ENCODE measurements around the gene KIF5C. TPM values are rescaled to one million over a fixed set of nuclear protein-coding genes. Genes with fewer than 3 reads are reported as not detected.

Gene KIF5C
- total and polyA plus RNA-seq, 2 donors (not counting 1 experiment from before 2014, with no cell fraction given) = 0.09 to 0.17 TPM

DNA sequence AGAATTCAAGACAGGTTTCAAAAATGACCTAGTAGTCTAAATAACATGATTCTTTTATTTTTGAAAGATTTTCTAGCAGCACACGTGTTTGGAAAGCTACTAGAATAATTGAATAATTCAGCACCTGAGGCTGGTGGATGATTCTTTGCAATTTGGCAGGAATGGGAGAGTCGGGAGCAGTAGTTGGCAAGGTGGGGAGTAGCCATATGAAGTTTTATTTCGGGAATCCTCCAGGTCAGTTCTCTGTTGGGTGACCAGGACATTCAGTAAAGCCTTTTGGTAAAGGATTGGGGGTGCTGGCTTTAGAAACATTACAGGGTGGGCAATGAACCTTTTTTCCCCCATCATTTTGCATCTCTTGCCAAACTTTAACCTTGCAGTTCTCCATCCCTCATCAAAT is 88.4 kb downstream of the KIF5C start:
- H3K4me3 ChIP-seq (replicated peaks in 1 of 4; ENCODE audit: control extremely low read depth in 1 of 4, insufficient read depth in 1 of 4, low read depth in 3 of 4, low read length in 4 of 4) = no peak overlapping the region
- TF ChIP-seq, protein P1, sequence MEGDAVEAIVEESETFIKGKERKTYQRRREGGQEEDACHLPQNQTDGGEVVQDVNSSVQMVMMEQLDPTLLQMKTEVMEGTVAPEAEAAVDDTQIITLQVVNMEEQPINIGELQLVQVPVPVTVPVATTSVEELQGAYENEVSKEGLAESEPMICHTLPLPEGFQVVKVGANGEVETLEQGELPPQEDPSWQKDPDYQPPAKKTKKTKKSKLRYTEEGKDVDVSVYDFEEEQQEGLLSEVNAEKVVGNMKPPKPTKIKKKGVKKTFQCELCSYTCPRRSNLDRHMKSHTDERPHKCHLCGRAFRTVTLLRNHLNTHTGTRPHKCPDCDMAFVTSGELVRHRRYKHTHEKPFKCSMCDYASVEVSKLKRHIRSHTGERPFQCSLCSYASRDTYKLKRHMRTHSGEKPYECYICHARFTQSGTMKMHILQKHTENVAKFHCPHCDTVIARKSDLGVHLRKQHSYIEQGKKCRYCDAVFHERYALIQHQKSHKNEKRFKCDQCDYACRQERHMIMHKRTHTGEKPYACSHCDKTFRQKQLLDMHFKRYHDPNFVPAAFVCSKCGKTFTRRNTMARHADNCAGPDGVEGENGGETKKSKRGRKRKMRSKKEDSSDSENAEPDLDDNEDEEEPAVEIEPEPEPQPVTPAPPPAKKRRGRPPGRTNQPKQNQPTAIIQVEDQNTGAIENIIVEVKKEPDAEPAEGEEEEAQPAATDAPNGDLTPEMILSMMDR (conservative IDR thresholded peaks at IDR 0.05 in 1 of 2, IDR thresholded peaks at IDR 0.05 in 1 of 2; ENCODE audit: low read depth in 1 of 2, low read length in 2 of 2) = no peak
- TF ChIP-seq EZH2 (IDR thresholded peaks at IDR 0.05; ENCODE audit: low read length, missing control alignments) = no peak

DNA sequence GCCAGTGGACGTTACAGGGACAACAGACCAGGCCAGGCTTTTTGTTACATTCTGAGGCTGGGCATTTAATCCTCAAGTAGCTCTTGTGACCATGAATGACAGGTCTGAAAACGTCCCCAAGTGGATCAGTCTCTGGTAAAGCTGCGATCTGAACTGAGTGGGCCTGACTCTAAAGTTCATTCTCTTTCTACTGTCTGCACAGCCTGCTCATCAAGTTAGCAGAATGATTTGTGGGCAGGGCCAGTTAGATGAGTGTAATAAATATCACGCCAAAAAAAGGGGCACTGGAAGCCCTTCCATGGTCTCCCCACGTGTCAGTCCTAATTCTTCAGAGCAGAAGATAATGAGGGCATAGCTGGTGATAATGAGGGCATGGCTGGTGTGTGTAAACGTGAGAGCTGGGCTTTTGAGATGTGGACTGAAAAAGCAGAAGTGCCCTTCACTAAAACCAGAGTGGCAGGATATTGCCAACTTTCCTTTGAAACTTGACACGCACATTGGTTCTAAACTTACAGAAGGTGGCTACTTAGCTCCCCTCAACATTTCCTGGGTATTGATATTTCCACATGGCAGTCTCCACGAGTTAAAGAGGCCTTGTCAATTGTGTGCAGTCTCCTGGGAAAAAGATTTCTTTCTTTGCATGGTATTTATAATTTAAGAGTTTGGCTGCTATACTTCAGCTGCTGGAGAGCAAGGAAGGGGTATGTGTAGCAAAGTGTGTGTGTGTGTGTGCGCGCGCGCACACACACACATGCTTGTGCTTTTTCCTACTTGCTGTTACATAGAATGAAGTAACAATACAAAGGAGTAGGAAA is 90.8 kb downstream of the KIF5C start:
- TF ChIP-seq EZH2 (IDR thresholded peaks at IDR 0.05; ENCODE audit: low read length, missing control alignments) = no peak
- TF ChIP-seq, protein P1 (conservative IDR thresholded peaks at IDR 0.05 in 1 of 2, IDR thresholded peaks at IDR 0.05 in 1 of 2; ENCODE audit: low read depth in 1 of 2, low read length in 2 of 2) = no peak
- no peak overlapping the region for H3K4me3 ChIP-seq (replicated peaks in 1 of 4; ENCODE audit: control extremely low read depth in 1 of 4, insufficient read depth in 1 of 4, low read depth in 3 of 4, low read length in 4 of 4)
- H3K4me1 ChIP-seq (ENCODE audit: control insufficient read depth, extremely low read depth, insufficient read depth, low read length) = no peaks in the 10 kb centered on the region
- no peaks in the 10 kb centered on the region for H3K9me3 ChIP-seq (ENCODE audit: control insufficient read depth, insufficient read depth, low read depth, low read length)
- H3K27ac ChIP-seq (ENCODE audit: insufficient read depth, low read length) = no peak overlapping the region
- H4K20me1 ChIP-seq (ENCODE audit: control insufficient read depth, extremely low read depth, insufficient read depth, low read length) = no peaks in the 10 kb centered on the region
- no peak overlapping the region for H3K4me2 ChIP-seq (ENCODE audit: extremely low read depth, insufficient read depth, low read length)
- no peak for DNase-seq (ENCODE audit: low read depth in 2 of 2)
- no peak overlapping the region for H3K9ac ChIP-seq (ENCODE audit: insufficient read depth, low read length)
- H3K79me2 ChIP-seq (ENCODE audit: control insufficient read depth, insufficient read depth, low read length) = no peaks in the 10 kb centered on the region
- H3K27me3 ChIP-seq (ENCODE audit: control insufficient read depth, insufficient read depth, low read length) = no peaks in the 10 kb centered on the region
- H3K36me3 ChIP-seq (ENCODE audit: control insufficient read depth, insufficient read depth, low read length) = no peaks in the 10 kb centered on the region
- no peak overlapping the region for H2AFZ ChIP-seq (ENCODE audit: low read length)

More for the DNA sequence above, 88.4 kb downstream of the KIF5C start:
- H3K4me2 ChIP-seq (ENCODE audit: extremely low read depth, insufficient read depth, low read length) = no peak overlapping the region
- H2AFZ ChIP-seq (ENCODE audit: low read length) = no peak overlapping the region
- no peak for DNase-seq (ENCODE audit: low read depth in 2 of 2)
- H3K9me3 ChIP-seq (ENCODE audit: control insufficient read depth, insufficient read depth, low read depth, low read length) = no peaks in the 10 kb centered on the region
- H4K20me1 ChIP-seq (ENCODE audit: control insufficient read depth, extremely low read depth, insufficient read depth, low read length) = no peaks in the 10 kb centered on the region
- H3K27me3 ChIP-seq (ENCODE audit: control insufficient read depth, insufficient read depth, low read length) = no peaks in the 10 kb centered on the region
- no peak overlapping the region for H3K9ac ChIP-seq (ENCODE audit: insufficient read depth, low read length)
- H3K36me3 ChIP-seq (ENCODE audit: control insufficient read depth, insufficient read depth, low read length) = no peaks in the 10 kb centered on the region
- H3K4me1 ChIP-seq (ENCODE audit: control insufficient read depth, extremely low read depth, insufficient read depth, low read length) = no peaks in the 10 kb centered on the region
- no peak overlapping the region for H3K27ac ChIP-seq (ENCODE audit: insufficient read depth, low read length)
- no peaks in the 10 kb centered on the region for H3K79me2 ChIP-seq (ENCODE audit: control insufficient read depth, insufficient read depth, low read length)

DNA sequence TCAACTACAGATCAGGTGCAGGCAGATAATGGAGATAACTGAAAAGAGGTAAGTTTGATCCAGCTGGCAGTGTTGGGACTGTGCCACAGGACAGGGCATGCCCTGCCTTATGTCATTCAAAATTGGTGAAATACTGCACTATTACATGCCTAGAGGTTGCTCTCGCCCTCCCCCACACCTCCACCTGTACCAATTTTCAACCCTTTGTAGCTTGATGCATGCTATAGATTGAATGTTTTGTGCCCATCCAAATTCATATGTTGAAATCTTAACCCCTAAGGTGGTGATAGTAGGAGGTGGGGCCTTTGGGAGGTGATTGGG is 91.4 kb downstream of the KIF5C start:
- Histone ChIP-seq H3K4me1 (ENCODE audit: control insufficient read depth, extremely low read depth, insufficient read depth, low read length) (no peaks in the 10 kb centered on the region), H3K4me3 (replicated peaks in 1 of 4; ENCODE audit: control extremely low read depth in 1 of 4, insufficient read depth in 1 of 4, low read depth in 3 of 4, low read length in 4 of 4) (no peak overlapping the region), H3K36me3 (ENCODE audit: control insufficient read depth, insufficient read depth, low read length) (no peaks in the 10 kb centered on the region), H3K27ac (ENCODE audit: insufficient read depth, low read length) (no peak overlapping the region), H3K79me2 (ENCODE audit: control insufficient read depth, insufficient read depth, low read length) (no peaks in the 10 kb centered on the region), H3K9me3 (ENCODE audit: control insufficient read depth, insufficient read depth, low read depth, low read length) (no peaks in the 10 kb centered on the region), H2AFZ (ENCODE audit: low read length) (no peak overlapping the region), H4K20me1 (ENCODE audit: control insufficient read depth, extremely low read depth, insufficient read depth, low read length) (no peaks in the 10 kb centered on the region), H3K9ac (ENCODE audit: insufficient read depth, low read length) (no peak overlapping the region), H3K27me3 (ENCODE audit: control insufficient read depth, insufficient read depth, low read length) (no peaks in the 10 kb centered on the region), H3K4me2 (ENCODE audit: extremely low read depth, insufficient read depth, low read length) (no peak overlapping the region)
- DNase-seq (ENCODE audit: low read depth in 2 of 2) = no peak
- TF ChIP-seq, protein P1 (conservative IDR thresholded peaks at IDR 0.05 in 1 of 2, IDR thresholded peaks at IDR 0.05 in 1 of 2; ENCODE audit: low read depth in 1 of 2, low read length in 2 of 2) = no peak
- TF ChIP-seq EZH2 (IDR thresholded peaks at IDR 0.05; ENCODE audit: low read length, missing control alignments) = no peak

Measured in fibroblast of lung (primary cell).